GM19193 (cell line): ENCODE data around the gene PLK3.

Experiments used
- POLR2A ChIP-seq: IDR thresholded peaks from 4 replicates; pipeline ENCODE4 v1.6.1; 2011; ENCODE audit not compliant: insufficient read depth, insufficient read length; ENCODE audit errors: extremely low read depth

The PLK3 gene

GRCh38 chr1:44784094-44785028 is 15.8 kb upstream of the PLK3 start:
- peak; percentile 37 for TF ChIP-seq POLR2A

DNA sequence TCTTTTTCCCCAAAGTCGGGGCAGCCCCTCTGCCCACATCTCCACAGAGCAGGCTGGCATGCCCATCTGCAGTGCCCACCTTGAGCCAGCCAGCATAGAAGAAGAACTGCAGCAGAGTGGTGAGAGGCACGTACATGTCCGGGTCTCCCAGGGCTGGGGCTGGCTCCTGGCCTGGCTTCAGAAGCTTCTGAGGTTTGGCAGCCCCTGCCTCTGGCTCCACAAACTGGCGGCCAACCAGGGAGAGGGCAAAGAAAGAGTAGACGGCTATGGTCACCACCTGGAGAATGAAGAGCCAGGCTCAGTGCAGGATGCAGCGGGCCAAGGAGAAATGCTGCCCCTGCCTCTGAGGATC is 15.2 kb upstream of the PLK3 start:
- TF ChIP-seq POLR2A = no peak

GRCh38 chr1:44785501-44786137 is 14.6 kb upstream of the PLK3 start:
- no peak for TF ChIP-seq POLR2A

GRCh38 chr1:44786138-44786840 is 13.9 kb upstream of the PLK3 start:
- peak; percentile 34 for TF ChIP-seq POLR2A

GRCh38 chr1:44786841-44787426 is 13.2 kb upstream of the PLK3 start:
- no peak for TF ChIP-seq POLR2A

- no peak for TF ChIP-seq POLR2A
Observed at GRCh38 chr1:44787506-44787905, 12.7 kb upstream of the PLK3 start.

DNA sequence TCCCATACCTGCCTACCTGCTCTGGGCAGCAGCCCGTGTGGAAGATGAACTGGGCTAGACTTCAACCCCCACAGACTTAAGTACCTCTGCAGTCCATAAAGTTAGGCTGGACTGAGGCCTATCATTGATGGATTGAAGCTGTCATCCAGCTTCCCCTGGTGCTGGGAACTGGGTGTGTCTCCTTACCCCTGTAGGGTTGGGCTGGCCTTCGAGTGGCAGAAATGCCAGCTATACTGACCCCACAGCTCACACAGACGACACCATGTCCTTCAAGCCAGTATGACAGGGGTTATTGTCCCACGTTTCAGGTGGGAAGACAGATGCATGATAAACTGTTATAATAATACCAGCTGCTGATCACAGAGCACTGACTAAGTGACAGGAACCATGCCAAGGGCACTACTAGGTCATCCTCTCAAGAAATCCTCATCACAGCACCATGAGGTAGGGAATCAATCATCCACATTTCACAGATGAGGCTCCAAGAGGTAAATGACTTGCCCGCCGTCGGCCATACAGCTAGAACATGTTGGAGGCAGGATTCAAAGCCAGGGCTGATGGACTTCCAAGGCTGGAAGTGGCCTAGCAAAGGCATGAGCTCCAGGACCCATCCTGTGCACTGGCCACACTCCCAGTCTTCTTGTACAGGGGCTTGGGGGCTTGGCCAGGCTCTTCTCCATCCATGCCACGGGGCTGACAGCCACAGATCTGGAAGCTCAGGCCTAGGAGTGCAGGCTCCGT is 11.9 kb upstream of the PLK3 start, which contains the start of gene BEST4:
Gene BEST4 (minus strand): TSS at position 51 of the 741 bp plus-strand sequence. CDS start 465 bp downstream, outside the sequence.
- no peak for TF ChIP-seq POLR2A

- TF ChIP-seq POLR2A = no peak
Observed at GRCh38 chr1:44790968-44791801, 9.0 kb upstream of the PLK3 start.

GRCh38 chr1:44792736-44793502 is 7.3 kb upstream of the PLK3 start:
- TF ChIP-seq POLR2A = no peak

DNA sequence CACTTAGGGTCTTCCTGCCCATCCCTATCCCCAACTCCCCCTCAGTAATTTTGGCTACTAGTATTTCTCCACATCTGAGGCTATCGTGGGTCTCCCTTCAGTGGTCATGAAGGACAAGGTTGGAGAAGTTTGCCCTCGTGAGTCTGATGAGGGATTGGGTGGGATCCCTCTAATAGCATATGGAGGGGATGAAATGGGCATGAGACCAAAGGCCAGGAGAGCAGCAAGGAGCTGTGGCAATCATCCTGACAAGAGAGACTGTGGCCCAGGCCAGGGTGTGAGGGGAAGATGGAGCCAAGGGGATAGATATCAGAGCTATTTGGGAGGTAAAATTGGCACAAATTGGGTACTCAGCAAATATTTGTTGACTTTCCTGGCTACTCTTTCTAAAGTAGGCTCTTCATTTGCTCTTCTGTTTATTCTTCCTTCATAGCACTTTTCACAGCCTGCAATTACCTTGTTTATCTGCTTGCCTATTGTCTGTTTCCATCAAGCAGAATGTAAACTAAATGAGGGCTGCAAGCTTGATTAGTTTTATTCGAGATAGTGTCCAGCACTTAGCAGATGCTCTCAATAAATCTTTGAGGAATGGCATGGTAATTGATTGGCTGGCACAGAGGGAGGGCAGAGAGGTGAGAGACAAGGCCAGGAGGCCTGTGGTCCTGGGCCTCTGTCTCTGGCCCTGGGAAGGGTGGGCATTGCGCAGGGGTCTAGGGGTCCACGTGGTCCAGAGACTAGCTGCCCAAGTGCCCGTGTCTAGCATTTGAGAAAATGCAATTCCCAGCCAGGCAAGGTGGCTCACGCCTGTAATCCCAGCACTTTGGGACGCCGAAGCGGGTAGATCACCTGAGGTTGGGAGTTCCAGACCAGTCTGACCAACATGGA is 1.5 kb upstream of the PLK3 start:
- TF ChIP-seq POLR2A = no peak

DNA sequence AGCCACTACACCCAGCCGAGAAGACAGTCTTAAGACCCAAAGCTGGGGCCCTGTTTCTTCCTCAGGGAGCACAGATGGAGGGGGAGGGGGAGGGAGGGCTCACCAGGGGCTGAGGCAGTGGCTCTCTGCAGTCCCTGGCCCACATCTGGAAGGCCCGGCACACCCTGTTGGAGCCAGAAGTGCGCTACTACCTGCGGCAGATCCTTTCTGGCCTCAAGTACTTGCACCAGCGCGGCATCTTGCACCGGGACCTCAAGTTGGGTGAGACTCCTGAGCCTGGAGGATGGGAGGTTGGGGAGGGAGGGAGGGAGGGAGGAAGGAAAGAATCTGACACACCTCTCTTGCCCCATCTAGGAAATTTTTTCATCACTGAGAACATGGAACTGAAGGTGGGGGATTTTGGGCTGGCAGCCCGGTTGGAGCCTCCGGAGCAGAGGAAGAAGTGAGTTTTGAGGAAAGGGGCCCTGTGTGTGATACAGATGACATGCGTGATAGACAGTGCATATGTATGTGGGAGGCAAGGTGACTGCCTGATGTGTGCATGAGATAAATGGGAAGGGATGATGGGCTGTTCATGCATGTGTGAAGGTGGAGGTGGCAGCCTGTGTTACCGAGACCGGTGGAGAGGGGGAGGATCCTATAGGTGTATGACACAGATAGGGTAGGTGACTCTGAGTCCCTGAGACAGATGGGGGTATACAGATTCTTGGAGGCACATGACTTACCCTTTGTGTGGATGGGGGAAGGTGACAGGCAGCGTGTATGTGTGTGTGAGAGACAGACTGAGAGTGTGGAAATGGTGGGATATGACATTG is 1.5 kb downstream of the PLK3 start:
- TF ChIP-seq POLR2A = no peak
